Esophagus squamous epithelium (tissue), 4 donors: ENCODE data around the gene SMR3B.

Experiments used
- POLR2A ChIP-seq, 4 donors: fragments of 450-650 bp; IDR thresholded peaks; one replicate each; pipeline ENCODE4 v1.6.1; 2017; ENCODE audit warnings: antibody characterized with exemption in 4 of 4, mild to moderate bottlenecking in 4 of 4, moderate library complexity in 3 of 4
- TF ChIP-seq, protein P1 (sequence below), 6 experiments: fragments of 450-650 bp in 4 of 6; fragments of 200-600 bp in 2 of 6; sonication (generic) in 2 of 6; IDR thresholded peaks; one replicate each; pipeline ENCODE4 v1.5.1; 2016 to 2019; ENCODE audit warnings: antibody characterized with exemption in 6 of 6, mild to moderate bottlenecking in 4 of 6, moderate library complexity in 4 of 6

DNA sequence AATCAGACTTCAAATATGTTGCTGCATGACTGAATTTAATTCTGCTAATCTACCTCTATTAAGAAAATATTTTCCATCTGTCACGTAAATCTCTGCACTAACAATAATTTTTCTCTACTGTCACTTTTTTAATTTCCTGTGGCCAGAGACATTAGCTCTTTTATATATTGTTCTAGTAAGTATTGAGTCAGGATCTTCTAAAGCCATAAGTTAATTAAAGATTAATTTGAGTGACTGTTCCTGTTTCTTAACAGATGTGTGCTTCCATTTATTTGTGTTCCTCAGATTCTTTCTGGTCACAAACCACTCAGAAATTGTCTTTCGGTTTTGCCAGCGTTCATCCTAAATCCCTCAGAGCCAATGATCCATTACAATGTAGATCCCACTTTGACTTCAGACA lies 2.4 kb upstream of the SMR3B start:
- TF ChIP-seq, protein P1, sequence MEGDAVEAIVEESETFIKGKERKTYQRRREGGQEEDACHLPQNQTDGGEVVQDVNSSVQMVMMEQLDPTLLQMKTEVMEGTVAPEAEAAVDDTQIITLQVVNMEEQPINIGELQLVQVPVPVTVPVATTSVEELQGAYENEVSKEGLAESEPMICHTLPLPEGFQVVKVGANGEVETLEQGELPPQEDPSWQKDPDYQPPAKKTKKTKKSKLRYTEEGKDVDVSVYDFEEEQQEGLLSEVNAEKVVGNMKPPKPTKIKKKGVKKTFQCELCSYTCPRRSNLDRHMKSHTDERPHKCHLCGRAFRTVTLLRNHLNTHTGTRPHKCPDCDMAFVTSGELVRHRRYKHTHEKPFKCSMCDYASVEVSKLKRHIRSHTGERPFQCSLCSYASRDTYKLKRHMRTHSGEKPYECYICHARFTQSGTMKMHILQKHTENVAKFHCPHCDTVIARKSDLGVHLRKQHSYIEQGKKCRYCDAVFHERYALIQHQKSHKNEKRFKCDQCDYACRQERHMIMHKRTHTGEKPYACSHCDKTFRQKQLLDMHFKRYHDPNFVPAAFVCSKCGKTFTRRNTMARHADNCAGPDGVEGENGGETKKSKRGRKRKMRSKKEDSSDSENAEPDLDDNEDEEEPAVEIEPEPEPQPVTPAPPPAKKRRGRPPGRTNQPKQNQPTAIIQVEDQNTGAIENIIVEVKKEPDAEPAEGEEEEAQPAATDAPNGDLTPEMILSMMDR (IDR thresholded peaks at IDR 0.05), result no peak
- TF ChIP-seq POLR2A (IDR thresholded peaks at IDR 0.05), result no peak
